Tibial nerve (tissue), 4 donors: ENCODE results near the gene TRUB1.

Experiments used
- EP300 ChIP-seq, 2 donors: sonication (generic); formaldehyde crosslinking; IDR thresholded peaks; one replicate each; pipeline ENCODE4 v1.6.1; 2017; ENCODE audit warnings: antibody characterized with exemption in 2 of 2, mild to moderate bottlenecking in 1 of 2
- POLR2A ChIP-seq, 2 donors: fragments of 450-650 bp; IDR thresholded peaks; one replicate each; pipeline ENCODE4 v1.6.1; 2017; ENCODE audit warnings: antibody characterized with exemption in 2 of 2, mild to moderate bottlenecking in 2 of 2, moderate library complexity in 2 of 2
- TF ChIP-seq, protein P1 (sequence below), 5 experiments: fragments of 200-600 bp in 3 of 5; fragments of 450-650 bp in 2 of 5; sonication (generic) in 3 of 5; IDR thresholded peaks; one replicate each; pipeline ENCODE4 v1.5.1; 2016 to 2019; ENCODE audit warnings: antibody characterized with exemption in 5 of 5, mild to moderate bottlenecking in 3 of 5, moderate library complexity in 2 of 5

DNA sequence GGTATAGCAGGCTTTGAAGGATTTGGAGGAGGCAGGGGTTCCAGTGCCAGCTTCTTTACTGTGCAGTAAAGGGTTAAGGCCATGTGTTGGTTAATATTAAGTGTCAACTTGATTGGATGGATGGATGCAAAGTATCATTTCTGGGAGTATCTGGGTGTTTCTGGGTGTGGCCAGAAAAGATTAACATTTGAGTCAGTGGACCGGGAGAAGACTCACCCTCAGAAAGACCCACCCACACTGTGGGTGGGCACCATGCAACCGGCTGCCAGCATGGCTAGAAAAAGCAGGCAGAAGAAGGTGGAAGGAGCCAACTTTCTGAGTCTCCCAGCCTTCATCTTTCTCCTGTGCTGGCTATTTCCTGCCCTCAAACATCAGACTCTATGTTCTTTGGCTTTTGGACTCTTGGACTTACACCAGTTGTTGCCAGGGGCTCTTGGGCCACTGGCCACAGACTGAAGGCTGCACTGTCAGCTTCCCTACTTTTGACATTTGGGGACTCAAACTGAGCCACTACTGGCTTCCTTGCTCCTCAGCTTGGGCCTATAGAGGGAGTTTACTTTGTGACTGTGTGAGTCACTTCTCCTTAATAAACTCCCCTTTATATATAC, 6.8 kb upstream of the TRUB1 start:
- TF ChIP-seq, protein P1, sequence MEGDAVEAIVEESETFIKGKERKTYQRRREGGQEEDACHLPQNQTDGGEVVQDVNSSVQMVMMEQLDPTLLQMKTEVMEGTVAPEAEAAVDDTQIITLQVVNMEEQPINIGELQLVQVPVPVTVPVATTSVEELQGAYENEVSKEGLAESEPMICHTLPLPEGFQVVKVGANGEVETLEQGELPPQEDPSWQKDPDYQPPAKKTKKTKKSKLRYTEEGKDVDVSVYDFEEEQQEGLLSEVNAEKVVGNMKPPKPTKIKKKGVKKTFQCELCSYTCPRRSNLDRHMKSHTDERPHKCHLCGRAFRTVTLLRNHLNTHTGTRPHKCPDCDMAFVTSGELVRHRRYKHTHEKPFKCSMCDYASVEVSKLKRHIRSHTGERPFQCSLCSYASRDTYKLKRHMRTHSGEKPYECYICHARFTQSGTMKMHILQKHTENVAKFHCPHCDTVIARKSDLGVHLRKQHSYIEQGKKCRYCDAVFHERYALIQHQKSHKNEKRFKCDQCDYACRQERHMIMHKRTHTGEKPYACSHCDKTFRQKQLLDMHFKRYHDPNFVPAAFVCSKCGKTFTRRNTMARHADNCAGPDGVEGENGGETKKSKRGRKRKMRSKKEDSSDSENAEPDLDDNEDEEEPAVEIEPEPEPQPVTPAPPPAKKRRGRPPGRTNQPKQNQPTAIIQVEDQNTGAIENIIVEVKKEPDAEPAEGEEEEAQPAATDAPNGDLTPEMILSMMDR (IDR thresholded peaks at IDR 0.05), result no peak
- TF ChIP-seq POLR2A (IDR thresholded peaks at IDR 0.05), result no peak
- TF ChIP-seq EP300 (IDR thresholded peaks at IDR 0.05), result no peak
